Measurements from ENCODE around the gene STAU1.
"Not testable (repeated sequence)": the region's sequence is repeated elsewhere in the genome, so short reads cannot be mapped to it uniquely, and the experiment has no call there.

The STAU1 gene

GRCh38 chr20:49165611-49166010, 22.5 kb downstream of the STAU1 start:
- DNase-seq = no peak

GRCh38 chr20:49163696-49164095, 24.4 kb downstream of the STAU1 start:
- no peak for DNase-seq

GRCh38 chr20:49161428-49162152, 26.5 kb downstream of the STAU1 start:
- DNase-seq = no peak

GRCh38 chr20:49160057-49160929, 27.8 kb downstream of the STAU1 start:
- no peak for DNase-seq

GRCh38 chr20:49157146-49157545, 31.0 kb downstream of the STAU1 start:
- no peak for DNase-seq

GRCh38 chr20:49156481-49156880, 31.7 kb downstream of the STAU1 start:
- DNase-seq = no peak

GRCh38 chr20:49151436-49151835, 36.7 kb downstream of the STAU1 start:
- no peak for DNase-seq

- DNase-seq = no peak
Measured at GRCh38 chr20:49149281-49150045, 38.7 kb downstream of the STAU1 start.

- no peak for DNase-seq
Measured at GRCh38 chr20:49148601-49149000, 39.5 kb downstream of the STAU1 start.

- no peak for DNase-seq
Measured at GRCh38 chr20:49147296-49147695, 40.8 kb downstream of the STAU1 start.

GRCh38 chr20:49146442-49147225, 41.5 kb downstream of the STAU1 start:
- no peak for DNase-seq

- DNase-seq = no peak
Measured at GRCh38 chr20:49140834-49141233, 47.3 kb downstream of the STAU1 start.

GRCh38 chr20:49140411-49140810, 47.7 kb downstream of the STAU1 start:
- DNase-seq = no peak

- no peak for DNase-seq
Measured at GRCh38 chr20:49138431-49138830, 49.7 kb downstream of the STAU1 start.

- DNase-seq = no peak
Measured at GRCh38 chr20:49136817-49137571, 51.1 kb downstream of the STAU1 start.

- not testable (repeated sequence) for DNase-seq
Measured at GRCh38 chr20:49134797-49135196, 53.3 kb downstream of the STAU1 start.

- no peak for DNase-seq
Measured at GRCh38 chr20:49133571-49133970, 54.6 kb downstream of the STAU1 start.

GRCh38 chr20:49132995-49133478, 55.1 kb downstream of the STAU1 start:
- DNase-seq = peak; percentile 15 to 65 (median 52)

- no peak for DNase-seq
Measured at GRCh38 chr20:49123982-49124381, 64.2 kb downstream of the STAU1 start.

GRCh38 chr20:49122920-49123319, 65.2 kb downstream of the STAU1 start:
- DNase-seq = no peak

GRCh38 chr20:49119988-49120387, 68.1 kb downstream of the STAU1 start:
- DNase-seq = no peak

GRCh38 chr20:49118307-49118706, 69.8 kb downstream of the STAU1 start:
- DNase-seq = no peak

Measured in NCI-H1417 (cell line).